Upper lobe of left lung (tissue), 4 donors: ENCODE measurements around the gene CATSPERE.

Experiments used
- POLR2A ChIP-seq, 4 donors: fragments of 450-650 bp; IDR thresholded peaks; one replicate each; pipeline ENCODE4 v1.5.1; 2016 to 2017; ENCODE audit warnings: antibody characterized with exemption in 4 of 4, mild to moderate bottlenecking in 2 of 4
- POLR2AphosphoS5 ChIP-seq, 2 donors: sonication (generic); formaldehyde crosslinking; IDR thresholded peaks; one replicate each; pipeline ENCODE4 v1.5.1; 2017; ENCODE audit warnings: antibody characterized with exemption in 2 of 2
- TF ChIP-seq, protein P1 (sequence below), 6 experiments: fragments of 450-650 bp in 4 of 6; fragments of 200-600 bp in 2 of 6; sonication (generic) in 2 of 6; IDR thresholded peaks; one replicate each; pipeline ENCODE4 v1.5.1; 2016 to 2019; ENCODE audit warnings: antibody characterized with exemption in 6 of 6

DNA sequence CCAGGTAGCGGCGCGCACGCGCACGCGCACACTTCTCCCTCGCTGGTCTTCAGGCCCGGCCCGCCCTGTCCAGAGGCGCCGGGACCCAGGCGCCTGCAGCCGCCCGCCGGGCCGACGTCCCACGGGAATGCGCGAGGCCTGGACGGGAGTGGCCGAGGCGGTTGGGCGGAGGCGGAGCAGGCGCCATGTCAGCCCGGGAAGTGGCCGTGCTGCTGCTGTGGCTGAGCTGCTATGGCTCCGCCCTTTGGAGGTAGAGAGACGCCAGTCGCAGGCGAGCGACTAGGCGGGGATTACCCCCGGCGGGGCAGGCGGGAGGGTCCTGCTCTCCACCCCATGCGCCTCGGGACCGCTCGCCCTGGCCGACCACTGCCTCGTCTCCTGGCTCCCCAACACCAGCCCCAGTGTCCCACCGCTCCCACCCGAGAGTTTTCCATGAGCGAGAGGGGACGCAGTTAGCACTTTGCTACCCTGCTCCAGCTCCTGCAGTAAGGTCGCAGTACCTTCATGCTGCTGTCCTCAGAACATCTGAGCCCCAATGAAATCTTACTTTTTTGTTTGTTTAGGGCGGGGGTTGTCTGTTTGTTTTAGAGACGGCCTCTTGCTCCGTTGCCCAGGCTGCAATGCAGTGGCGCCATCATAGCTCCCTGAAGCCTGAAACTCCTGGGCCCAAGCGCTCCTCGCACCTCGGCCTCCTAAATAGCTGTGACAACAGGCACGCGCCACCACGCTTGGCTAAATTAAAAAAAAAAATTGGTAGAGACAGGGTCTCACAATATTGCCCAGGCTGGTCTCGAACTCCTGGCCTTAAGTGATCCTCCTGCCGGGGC is at the start of gene CATSPERE:
- TF ChIP-seq, protein P1, sequence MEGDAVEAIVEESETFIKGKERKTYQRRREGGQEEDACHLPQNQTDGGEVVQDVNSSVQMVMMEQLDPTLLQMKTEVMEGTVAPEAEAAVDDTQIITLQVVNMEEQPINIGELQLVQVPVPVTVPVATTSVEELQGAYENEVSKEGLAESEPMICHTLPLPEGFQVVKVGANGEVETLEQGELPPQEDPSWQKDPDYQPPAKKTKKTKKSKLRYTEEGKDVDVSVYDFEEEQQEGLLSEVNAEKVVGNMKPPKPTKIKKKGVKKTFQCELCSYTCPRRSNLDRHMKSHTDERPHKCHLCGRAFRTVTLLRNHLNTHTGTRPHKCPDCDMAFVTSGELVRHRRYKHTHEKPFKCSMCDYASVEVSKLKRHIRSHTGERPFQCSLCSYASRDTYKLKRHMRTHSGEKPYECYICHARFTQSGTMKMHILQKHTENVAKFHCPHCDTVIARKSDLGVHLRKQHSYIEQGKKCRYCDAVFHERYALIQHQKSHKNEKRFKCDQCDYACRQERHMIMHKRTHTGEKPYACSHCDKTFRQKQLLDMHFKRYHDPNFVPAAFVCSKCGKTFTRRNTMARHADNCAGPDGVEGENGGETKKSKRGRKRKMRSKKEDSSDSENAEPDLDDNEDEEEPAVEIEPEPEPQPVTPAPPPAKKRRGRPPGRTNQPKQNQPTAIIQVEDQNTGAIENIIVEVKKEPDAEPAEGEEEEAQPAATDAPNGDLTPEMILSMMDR (IDR thresholded peaks at IDR 0.05), result peak in 3 of 6 experiments; percentile 3 to 13 (median 10)
- peak; percentile 9 to 91 (median 72) for TF ChIP-seq POLR2A (IDR thresholded peaks at IDR 0.05)
- peak; percentile 30 to 78 for TF ChIP-seq POLR2AphosphoS5 (IDR thresholded peaks at IDR 0.05)
